HepG2 (cell line): ENCODE measurements around the gene NDUFA13. TPM values are rescaled to one million over a fixed set of nuclear protein-coding genes. Genes with fewer than 3 reads are reported as not detected.

ENCODE experiments used
- CCDC6 ChIP-seq: sonication (generic); formaldehyde crosslinking; IDR thresholded peaks from 2 replicates; pipeline ENCODE4 v1.8.1; 2022; ENCODE audit warnings: mild to moderate bottlenecking, missing genetic modification reagents, moderate library complexity
- ETV5 ChIP-seq: IDR thresholded peaks from 2 replicates; pipeline ENCODE4 v1.6.1; 2018; ENCODE audit warnings: missing biosample characterization, missing genetic modification reagents, inconsistent platforms, borderline replicate concordance
- GTF3A ChIP-seq: sonication (generic); formaldehyde crosslinking; conservative IDR thresholded peaks from 2 replicates; pipeline ENCODE4 v1.4.0; 2020; ENCODE audit warnings: mild to moderate bottlenecking, missing genetic modification reagents
- HOXA5 ChIP-seq: sonication (generic); formaldehyde crosslinking; IDR thresholded peaks from 2 replicates; pipeline ENCODE4 v1.4.0; 2020; ENCODE audit warnings: missing genetic modification reagents
- KLF12 ChIP-seq: sonication (generic); formaldehyde crosslinking; IDR thresholded peaks from 2 replicates; pipeline ENCODE4 v1.4.0; 2020; ENCODE audit warnings: missing genetic modification reagents, borderline replicate concordance
- NR3C1 ChIP-seq: sonication (generic); formaldehyde crosslinking; IDR thresholded peaks from 2 replicates; pipeline ENCODE4 v1.4.0; 2020; ENCODE audit warnings: missing genetic modification reagents
- SAFB2 ChIP-seq: sonication (generic); formaldehyde crosslinking; IDR thresholded peaks from 2 replicates; pipeline ENCODE4 v1.5.1; 2020; ENCODE audit warnings: missing genetic modification reagents, low read depth, mild to moderate bottlenecking, borderline replicate concordance
- SP2 ChIP-seq: sonication (generic); formaldehyde crosslinking; IDR thresholded peaks from 2 replicates; pipeline ENCODE4 v1.5.1; 2020; ENCODE audit warnings: mild to moderate bottlenecking, missing genetic modification reagents
- ZFP36L1 ChIP-seq: sonication (generic); formaldehyde crosslinking; IDR thresholded peaks from 2 replicates; pipeline ENCODE4 v1.8.0; 2022; ENCODE audit warnings: mild to moderate bottlenecking, missing genetic modification reagents, moderate library complexity
- ZMAT3 ChIP-seq: sonication (generic); formaldehyde crosslinking; conservative IDR thresholded peaks from 2 replicates; pipeline ENCODE4 v1.7.0; 2021; ENCODE audit warnings: missing genetic modification reagents
- ZNF546 ChIP-seq: sonication (generic); formaldehyde crosslinking; conservative IDR thresholded peaks from 2 replicates; pipeline ENCODE4 v1.8.1; 2023; ENCODE audit warnings: mild to moderate bottlenecking, missing genetic modification reagents
- polyA plus RNA-seq, 8 experiments: library from polyadenylated mRNA; depleted of rRNA in 3 of 8; stranded (reverse) in 7 of 8; unstranded in 1 of 8; fragments of >200 nt; fragmentation: Illumina TruSeq in 4 of 8; extraction: Trizol in 4 of 8; gene quantifications; 2 replicates each; pipeline versions ENCODE4 v1.2.1 to v1.2.3, GENCODE V29; 2011 to 2016; ENCODE audit warnings: low read depth in 4 of 8, missing spikeins in 1 of 8, mixed read lengths in 1 of 8; ENCODE audit not compliant: insufficient read depth in 1 of 8
- total RNA-seq, 5 experiments: library from RNA; depleted of rRNA; stranded (reverse); fragments of >200 nt; fragmentation: Illumina TruSeq; extraction: Trizol; gene quantifications; 2 replicates each; pipeline ENCODE4 v1.2.3, GENCODE V29; 2016; ENCODE audit warnings: low read depth in 1 of 5
- TF ChIP-seq, protein P1 (sequence below): IDR thresholded peaks from 2 replicates; pipeline ENCODE4 v1.6.1; 2018; ENCODE audit warnings: missing genetic modification reagents, mild to moderate bottlenecking, missing compliant biosample characterization
- TF ChIP-seq, protein P2 (sequence below): sonication (generic); formaldehyde crosslinking; conservative IDR thresholded peaks from 2 replicates; pipeline ENCODE4 v1.8.0; 2022; ENCODE audit warnings: mild to moderate bottlenecking, moderate library complexity, missing genetic modification reagents
- TF ChIP-seq, protein P3 (sequence below): sonication (generic); formaldehyde crosslinking; IDR thresholded peaks from 2 replicates; pipeline ENCODE4 v1.4.0; 2020; ENCODE audit warnings: mild to moderate bottlenecking, missing genetic modification reagents
- TF ChIP-seq, protein P4 (sequence below): sonication (generic); formaldehyde crosslinking; IDR thresholded peaks from 2 replicates; pipeline ENCODE4 v1.4.0; 2020; ENCODE audit warnings: missing genetic modification reagents
- TF ChIP-seq, protein P5 (sequence below): sonication (generic); formaldehyde crosslinking; IDR thresholded peaks from 2 replicates; pipeline ENCODE4 v1.4.0; 2020; ENCODE audit warnings: missing genetic modification reagents, borderline replicate concordance

NDUFA13 gene
- total and polyA plus RNA-seq, 2 of the 13 experiments (the other 11 are each of a cell fraction or from before 2014, with no cell fraction given): 337 to 366 TPM

DNA sequence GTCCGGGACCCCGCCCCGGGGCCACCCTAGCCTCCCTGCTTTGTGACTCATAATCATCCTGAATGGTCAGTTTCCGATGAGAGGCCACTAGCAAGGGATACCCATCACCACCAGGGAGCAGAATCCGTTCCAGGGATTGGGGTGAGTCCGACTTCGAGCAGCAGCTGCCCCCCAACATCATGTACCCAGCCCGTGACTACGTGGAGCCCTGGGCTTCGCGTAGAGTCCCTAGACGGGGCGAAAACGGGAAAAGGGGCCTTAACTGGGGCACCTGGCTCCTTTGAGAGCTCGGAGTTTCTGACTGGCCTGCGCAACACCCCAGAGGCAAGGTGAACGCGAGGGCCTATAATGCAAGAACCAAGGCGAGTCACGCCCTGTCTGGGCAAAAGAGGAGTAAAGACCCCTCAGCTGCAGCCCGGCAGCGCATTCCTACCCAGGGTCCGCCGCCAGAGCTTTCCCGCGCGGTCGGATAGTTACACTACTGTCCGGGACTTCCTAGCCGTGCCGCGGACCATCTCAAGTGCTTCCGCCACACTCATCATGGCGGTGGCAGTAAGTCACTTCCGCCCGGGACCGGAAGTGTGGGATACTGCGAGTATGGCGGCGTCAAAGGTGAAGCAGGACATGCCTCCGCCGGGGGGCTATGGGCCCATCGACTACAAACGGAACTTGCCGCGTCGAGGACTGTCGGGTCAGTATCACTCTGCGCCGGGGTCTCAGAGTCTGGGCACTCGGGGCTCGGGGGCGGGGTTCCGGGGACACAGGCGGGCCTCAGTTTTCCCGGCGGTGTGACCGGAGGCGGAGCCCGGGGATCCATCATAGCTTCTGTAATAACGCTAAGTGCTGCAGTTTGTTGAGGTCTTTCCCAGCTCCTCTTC is at the start of gene NDUFA13 (continued):
- TF ChIP-seq, protein P1, sequence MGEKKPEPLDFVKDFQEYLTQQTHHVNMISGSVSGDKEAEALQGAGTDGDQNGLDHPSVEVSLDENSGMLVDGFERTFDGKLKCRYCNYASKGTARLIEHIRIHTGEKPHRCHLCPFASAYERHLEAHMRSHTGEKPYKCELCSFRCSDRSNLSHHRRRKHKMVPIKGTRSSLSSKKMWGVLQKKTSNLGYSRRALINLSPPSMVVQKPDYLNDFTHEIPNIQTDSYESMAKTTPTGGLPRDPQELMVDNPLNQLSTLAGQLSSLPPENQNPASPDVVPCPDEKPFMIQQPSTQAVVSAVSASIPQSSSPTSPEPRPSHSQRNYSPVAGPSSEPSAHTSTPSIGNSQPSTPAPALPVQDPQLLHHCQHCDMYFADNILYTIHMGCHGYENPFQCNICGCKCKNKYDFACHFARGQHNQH: peak; percentile 64; the same call in 1 of the 2 replicates
- TF ChIP-seq, protein P2, sequence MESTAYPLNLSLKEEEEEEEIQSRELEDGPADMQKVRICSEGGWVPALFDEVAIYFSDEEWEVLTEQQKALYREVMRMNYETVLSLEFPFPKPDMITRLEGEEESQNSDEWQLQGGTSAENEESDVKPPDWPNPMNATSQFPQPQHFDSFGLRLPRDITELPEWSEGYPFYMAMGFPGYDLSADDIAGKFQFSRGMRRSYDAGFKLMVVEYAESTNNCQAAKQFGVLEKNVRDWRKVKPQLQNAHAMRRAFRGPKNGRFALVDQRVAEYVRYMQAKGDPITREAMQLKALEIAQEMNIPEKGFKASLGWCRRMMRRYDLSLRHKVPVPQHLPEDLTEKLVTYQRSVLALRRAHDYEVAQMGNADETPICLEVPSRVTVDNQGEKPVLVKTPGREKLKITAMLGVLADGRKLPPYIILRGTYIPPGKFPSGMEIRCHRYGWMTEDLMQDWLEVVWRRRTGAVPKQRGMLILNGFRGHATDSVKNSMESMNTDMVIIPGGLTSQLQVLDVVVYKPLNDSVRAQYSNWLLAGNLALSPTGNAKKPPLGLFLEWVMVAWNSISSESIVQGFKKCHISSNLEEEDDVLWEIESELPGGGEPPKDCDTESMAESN (CRISPR knock-in tag): peak; percentile 79
- peak; percentile 72 for TF ChIP-seq SP2 (CRISPR knock-in tag)
- peak; percentile 98 for TF ChIP-seq ZMAT3 (CRISPR knock-in tag)
- TF ChIP-seq, protein P3, sequence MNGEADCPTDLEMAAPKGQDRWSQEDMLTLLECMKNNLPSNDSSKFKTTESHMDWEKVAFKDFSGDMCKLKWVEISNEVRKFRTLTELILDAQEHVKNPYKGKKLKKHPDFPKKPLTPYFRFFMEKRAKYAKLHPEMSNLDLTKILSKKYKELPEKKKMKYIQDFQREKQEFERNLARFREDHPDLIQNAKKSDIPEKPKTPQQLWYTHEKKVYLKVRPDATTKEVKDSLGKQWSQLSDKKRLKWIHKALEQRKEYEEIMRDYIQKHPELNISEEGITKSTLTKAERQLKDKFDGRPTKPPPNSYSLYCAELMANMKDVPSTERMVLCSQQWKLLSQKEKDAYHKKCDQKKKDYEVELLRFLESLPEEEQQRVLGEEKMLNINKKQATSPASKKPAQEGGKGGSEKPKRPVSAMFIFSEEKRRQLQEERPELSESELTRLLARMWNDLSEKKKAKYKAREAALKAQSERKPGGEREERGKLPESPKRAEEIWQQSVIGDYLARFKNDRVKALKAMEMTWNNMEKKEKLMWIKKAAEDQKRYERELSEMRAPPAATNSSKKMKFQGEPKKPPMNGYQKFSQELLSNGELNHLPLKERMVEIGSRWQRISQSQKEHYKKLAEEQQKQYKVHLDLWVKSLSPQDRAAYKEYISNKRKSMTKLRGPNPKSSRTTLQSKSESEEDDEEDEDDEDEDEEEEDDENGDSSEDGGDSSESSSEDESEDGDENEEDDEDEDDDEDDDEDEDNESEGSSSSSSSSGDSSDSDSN (CRISPR knock-in tag): peak; percentile 70; the same call in 1 of the 2 replicates
- peak; percentile 94 for TF ChIP-seq ETV5
- no peak for TF ChIP-seq GTF3A (CRISPR knock-in tag)
- TF ChIP-seq ZFP36L1 (CRISPR knock-in tag): no peak
- TF ChIP-seq HOXA5 (CRISPR knock-in tag): peak; percentile 73; the same call in 1 of the 2 replicates
- no peak for TF ChIP-seq SAFB2
- TF ChIP-seq, protein P4, sequence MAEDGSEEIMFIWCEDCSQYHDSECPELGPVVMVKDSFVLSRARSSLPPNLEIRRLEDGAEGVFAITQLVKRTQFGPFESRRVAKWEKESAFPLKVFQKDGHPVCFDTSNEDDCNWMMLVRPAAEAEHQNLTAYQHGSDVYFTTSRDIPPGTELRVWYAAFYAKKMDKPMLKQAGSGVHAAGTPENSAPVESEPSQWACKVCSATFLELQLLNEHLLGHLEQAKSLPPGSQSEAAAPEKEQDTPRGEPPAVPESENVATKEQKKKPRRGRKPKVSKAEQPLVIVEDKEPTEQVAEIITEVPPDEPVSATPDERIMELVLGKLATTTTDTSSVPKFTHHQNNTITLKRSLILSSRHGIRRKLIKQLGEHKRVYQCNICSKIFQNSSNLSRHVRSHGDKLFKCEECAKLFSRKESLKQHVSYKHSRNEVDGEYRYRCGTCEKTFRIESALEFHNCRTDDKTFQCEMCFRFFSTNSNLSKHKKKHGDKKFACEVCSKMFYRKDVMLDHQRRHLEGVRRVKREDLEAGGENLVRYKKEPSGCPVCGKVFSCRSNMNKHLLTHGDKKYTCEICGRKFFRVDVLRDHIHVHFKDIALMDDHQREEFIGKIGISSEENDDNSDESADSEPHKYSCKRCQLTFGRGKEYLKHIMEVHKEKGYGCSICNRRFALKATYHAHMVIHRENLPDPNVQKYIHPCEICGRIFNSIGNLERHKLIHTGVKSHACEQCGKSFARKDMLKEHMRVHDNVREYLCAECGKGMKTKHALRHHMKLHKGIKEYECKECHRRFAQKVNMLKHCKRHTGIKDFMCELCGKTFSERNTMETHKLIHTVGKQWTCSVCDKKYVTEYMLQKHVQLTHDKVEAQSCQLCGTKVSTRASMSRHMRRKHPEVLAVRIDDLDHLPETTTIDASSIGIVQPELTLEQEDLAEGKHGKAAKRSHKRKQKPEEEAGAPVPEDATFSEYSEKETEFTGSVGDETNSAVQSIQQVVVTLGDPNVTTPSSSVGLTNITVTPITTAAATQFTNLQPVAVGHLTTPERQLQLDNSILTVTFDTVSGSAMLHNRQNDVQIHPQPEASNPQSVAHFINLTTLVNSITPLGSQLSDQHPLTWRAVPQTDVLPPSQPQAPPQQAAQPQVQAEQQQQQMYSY (CRISPR knock-in tag): peak; percentile 79; the same call in 1 of the 2 replicates
- no peak for TF ChIP-seq ZNF546 (CRISPR knock-in tag)
- peak; percentile 66; the same call in 1 of the 2 replicates for TF ChIP-seq KLF12 (CRISPR knock-in tag)
- no peak for TF ChIP-seq NR3C1 (CRISPR knock-in tag)
- TF ChIP-seq, protein P5, sequence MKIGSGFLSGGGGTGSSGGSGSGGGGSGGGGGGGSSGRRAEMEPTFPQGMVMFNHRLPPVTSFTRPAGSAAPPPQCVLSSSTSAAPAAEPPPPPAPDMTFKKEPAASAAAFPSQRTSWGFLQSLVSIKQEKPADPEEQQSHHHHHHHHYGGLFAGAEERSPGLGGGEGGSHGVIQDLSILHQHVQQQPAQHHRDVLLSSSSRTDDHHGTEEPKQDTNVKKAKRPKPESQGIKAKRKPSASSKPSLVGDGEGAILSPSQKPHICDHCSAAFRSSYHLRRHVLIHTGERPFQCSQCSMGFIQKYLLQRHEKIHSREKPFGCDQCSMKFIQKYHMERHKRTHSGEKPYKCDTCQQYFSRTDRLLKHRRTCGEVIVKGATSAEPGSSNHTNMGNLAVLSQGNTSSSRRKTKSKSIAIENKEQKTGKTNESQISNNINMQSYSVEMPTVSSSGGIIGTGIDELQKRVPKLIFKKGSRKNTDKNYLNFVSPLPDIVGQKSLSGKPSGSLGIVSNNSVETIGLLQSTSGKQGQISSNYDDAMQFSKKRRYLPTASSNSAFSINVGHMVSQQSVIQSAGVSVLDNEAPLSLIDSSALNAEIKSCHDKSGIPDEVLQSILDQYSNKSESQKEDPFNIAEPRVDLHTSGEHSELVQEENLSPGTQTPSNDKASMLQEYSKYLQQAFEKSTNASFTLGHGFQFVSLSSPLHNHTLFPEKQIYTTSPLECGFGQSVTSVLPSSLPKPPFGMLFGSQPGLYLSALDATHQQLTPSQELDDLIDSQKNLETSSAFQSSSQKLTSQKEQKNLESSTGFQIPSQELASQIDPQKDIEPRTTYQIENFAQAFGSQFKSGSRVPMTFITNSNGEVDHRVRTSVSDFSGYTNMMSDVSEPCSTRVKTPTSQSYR: no peak
- TF ChIP-seq CCDC6: no peak; the same call in 1 of the 2 replicates
